GM19467 (cell line): Measurements from ENCODE around the gene CEP97.
"Not testable (repeated sequence)": the region's sequence is repeated elsewhere in the genome, so short reads cannot be mapped to it uniquely, and the experiment has no call there.

Experiments used
- ATAC-seq: cut with Tn5 transposase; IDR thresholded peaks from one replicate; pipeline ENCODE4 v1.9.1; 2021; ENCODE audit warnings: mild to moderate bottlenecking, moderate library complexity; ENCODE audit not compliant: unreplicated experiment

The CEP97 gene

DNA sequence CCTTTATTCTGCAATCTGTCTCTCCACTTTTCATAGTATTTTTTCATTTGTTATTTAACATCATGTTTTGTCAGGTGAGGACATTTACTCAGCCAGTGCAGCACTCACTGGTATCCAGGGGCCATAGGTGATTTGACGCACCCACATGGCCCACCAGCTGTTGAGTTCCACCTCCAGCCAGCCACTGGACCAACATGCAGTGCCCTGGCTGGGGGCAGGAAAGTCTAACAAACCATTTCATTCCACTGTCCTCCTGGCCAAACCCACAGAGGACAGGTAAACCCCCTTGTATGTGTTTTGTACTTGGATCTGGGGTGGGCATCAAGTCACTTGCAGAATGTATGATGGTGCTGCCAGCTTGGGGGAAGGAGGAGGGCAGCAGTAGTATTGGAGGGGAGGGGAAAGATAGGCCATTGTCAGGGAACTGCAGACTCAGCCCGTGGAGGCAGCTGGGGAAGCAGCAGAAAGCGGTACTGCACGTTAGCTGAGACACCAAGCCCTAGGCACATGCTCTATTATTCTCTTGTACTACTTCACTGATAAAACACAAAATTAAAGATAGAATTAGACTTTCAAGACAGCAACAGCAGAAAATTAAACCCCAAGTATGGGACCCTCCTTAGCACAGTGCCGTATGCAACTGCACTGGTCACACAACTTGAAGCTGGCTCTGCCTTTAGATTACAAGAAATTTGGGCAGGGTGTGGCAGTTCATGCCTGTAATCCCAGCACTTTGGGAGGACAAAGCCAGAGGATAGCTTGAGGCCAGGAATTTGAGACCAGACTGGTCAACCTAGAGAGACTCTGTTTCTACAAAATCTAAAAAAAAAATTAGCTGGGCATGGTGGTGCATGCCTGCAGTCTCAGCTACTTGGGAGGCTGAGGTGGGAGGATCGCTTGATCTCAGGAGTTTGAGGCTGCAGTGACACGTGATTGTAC is 22.4 kb upstream of the CEP97 start:
- no peak for ATAC-seq

DNA sequence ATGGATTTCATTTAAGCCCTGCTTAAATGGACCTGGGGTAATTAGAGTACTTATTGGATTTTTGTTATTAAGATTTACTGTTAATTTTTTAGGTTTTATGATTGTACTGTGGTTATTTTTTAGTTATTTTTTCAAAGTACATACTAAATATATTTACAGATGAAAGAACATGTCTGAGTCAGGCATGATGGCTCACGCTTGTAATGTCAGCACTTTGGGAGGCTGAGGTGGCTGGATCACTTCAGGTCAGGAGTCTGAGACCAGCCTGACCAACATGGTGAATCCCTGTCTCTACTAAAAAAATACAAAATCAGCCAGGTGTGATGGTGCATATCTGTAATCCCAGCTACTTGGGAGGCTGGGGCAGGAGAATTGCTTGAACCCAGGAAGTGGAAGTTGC is 21.7 kb upstream of the CEP97 start:
- ATAC-seq = no peak

DNA sequence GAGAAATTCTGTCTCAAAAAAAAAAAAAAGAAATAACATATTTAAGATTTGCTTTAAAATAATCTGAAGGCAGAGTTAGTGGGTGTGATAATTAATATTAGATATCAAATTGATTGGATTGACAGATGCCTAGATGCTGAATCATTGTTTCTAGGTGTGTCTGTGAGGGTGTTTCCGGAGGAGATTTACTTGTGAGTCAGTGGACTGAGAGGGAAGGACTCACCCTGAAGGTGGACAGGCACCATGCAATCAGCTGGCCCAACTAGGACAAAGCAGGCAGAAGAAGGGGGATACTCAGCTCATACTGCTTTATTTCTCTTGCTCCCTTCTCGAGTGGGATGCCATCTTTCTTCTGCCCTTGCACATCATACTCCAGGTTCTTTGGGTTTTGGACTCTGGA is 21.2 kb upstream of the CEP97 start:
- no peak for ATAC-seq

DNA sequence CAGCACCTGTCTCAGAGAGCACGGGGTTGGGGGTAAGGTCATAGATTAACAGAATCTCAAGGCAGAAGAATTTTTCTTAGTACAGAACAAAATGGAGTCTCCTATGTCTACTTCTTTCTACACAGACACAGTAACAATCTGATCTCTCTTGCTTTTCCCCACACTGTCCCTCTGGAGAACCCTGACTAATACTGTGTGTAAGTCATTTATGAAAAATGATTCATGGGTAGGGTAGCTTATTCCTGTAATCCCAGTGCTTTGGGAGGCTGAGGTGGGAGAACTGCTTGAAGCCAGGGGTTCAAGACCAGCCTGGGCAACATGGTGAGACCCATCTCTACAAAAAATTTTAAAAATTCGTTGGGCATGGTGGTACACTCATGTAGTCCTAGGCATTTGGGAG is 19.8 kb upstream of the CEP97 start:
- not testable (repeated sequence) for ATAC-seq

DNA sequence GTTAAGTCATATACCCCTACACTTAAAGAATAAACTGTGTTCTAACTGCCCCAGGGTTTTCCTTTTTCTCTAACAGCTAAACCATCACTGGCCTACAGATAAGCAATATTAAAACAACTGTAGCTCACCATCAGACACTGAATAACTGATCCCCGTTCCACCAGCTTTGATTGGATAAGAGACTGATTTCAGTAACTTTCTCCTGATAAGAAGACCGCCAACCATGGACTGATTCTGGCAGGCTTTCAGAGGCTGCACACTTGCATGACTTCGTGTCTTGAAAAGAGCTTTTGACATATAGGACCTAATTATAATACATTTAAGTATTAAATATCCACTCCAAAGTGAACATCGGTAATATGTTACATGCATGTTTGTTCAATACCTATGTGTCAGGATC is 15.3 kb upstream of the CEP97 start:
- ATAC-seq = no peak

DNA sequence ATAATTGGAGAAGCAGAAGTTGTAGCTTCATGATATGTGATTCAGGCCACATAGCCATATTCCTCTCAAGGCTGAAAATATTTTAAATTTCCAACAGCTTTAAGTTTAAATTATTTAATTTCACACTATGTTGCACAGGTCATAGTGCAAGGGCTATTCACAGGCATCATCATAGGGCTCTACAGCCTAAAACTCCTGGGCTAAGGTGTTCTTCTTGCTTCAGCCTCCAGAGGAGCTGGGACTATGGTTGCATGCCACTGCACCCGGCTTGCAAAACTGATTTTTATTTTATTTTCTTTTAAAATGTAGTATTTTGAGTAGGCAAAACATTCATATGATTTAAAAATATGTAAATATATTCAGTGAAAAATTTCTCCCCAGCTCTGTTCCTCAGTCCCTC is 6.0 kb upstream of the CEP97 start:
- ATAC-seq = no peak

DNA sequence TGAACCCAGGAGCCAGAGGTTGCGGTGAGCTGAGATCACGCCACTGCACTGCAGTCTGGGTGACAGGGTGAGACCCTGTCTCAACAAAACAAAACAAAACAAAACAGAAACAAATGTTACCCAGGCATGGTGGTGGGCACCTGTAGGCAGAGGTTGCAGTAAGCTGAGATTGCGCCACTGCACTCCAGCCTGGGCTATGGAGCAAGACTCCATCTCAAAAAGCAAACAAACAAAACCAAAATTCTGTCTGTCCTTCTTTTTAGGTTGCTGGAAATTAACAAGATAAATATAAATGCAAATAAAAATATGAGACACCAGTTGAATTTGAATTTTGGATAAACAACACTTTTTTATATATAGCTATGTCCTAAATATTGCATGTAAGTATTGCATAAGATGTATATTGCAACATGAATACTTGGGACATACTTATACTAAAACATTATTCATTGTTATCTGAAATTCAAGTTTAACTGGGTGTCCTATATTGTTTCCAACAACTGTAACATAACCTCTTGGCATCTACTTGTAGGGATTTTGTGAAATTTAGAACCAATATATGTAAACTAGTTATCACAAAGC is 4.7 kb upstream of the CEP97 start:
- ATAC-seq = no peak

DNA sequence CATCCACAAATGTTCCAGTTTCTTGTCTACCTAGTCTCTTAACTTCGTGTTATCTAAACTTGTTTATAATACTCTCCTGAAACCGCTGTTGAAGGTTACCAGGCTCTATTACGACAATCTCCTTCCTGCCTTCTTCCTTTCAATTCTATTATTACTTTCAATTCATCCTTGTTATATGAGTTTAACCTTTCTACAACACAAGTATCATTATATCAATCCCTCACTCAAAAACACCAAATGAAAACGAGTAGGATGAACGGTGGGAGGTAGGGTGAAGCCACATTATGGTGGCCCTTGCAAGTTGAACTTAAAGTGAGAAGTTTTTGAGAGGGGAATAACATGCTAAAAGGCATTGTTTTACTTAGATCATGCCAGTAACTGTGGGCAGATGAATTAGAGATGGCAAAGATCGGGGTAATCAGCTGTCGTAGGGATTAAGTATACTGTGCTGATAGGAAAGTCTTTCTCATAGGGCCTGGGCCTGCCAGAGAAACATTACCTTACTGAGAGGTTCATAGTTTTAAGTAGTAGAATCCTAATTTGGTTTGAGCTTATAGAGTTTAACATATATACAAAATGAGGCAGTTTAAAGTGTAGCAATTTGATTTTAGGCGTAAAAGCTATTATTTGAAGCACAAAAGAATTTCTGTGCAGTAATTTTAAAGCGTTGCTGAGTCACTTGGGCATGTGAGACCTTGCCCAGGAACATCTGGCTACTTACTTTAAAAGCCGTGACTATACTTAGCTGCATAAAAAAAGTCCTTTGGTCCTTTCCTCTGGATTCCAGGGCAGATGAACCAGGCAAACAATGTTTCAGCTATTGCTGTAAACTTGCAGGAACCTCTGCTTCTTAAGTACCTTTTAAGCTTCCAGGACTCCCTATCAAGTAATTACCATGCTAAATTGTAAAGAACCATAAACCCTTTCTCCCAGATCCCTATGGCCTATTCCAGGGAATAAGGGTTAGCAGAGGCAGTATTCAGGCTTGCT is 3.3 kb upstream of the CEP97 start:
- ATAC-seq = no peak

DNA sequence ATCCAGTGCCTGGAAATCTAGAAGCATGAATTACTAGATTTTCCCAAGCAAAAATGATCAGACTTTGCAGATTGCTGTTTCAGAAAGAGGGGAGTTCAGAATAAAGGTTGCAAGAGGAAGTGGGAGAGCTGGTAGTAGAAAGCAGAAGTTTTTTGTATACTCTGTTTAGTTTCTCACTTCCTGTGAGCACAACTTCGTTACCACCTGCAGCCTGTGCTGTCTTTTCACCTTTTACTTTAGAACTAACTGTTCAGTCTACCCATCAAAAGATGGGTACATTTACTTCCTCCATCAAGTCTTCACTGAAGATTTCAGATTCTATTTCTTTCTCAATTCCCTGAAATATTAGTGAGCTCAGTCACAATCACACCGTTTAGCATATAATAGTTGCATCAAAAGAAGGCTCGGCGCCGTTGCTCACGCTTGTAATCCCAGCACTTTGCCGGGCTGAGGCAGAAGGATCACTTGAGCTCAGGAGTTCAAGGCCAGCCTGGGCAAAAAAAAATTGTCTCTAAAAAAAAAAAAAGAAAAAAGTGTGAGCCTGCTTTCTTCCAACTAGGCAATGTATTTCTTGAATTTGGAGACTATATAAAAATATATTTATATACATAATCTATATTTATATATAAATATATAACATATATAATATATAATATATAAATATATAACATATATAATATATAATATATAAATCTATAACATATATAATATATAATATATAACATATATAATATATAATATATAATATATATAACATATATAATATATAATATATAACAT is 1.8 kb upstream of the CEP97 start:
- peak; percentile 54 for ATAC-seq

DNA sequence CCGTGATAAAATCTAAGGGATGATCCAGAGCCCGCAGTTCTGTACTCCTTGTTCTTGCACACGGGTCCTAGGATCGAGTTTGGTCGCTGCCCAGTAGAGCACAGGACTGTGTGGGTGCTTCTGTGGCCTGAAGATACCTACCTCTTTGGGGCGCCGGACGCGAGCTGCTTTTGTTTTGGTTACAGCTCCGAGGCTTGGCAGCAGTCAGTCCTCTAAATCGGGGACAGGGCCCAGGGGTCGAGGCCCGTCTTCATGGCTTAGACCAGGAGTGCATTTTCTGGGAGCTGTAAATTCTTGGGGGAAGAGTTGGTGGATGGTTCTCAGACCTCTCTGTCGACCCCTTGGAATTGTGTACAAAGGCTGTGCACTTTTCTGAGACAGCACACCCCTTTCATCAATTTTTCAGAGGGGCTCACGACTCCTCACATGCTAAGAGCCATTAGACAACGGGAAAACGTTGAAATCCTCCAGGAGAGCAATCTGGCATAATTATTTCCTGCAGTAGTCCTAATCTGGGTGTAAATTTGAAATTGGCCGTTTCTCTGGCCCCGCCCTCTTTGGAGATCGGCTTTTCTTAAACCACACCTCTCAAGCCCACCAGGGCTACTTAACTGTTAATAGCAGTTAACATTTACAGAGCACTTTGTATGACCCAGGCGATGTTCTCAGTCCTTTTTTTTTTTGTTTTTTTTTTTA is 928 bp downstream of the CEP97 start:
- ATAC-seq = peak; percentile 6

DNA sequence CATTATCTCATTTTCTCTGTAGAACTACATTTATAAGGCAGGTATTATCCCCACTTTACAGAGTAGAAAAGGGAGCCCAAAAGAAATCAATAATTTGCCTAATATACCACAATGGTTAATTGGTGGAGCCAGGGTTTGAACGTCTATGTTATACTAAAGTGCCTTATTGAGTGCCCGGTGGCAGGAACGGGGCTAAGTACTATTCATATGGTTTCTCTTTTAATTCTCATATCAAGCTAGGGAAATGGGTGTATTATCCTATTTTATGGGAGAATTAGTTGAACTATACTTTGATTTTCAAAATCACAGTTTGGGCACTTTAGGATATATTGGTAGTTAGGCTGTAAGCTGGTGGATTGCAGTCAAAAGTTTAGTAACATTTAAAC is 1.5 kb downstream of the CEP97 start:
- ATAC-seq = no peak

DNA sequence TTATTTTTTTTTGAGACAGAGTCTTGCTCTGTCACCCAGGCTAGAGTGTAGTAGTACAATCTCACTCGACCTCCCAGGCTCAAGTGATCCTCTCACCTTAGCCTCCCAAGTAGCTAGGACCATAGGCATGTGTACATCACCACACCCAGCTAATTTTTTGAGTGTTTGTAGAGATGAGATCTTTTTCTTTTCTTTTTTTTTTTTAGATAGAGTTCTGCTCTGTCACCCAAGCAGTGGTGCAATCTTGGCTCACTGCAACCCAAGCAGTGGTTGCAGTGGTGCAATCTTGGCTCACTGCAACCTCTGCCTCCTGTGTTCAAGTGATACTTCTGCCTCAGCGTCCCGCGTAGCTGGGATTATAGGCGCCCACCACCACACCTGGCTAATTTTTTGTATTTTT is 5.2 kb downstream of the CEP97 start:
- no peak for ATAC-seq

DNA sequence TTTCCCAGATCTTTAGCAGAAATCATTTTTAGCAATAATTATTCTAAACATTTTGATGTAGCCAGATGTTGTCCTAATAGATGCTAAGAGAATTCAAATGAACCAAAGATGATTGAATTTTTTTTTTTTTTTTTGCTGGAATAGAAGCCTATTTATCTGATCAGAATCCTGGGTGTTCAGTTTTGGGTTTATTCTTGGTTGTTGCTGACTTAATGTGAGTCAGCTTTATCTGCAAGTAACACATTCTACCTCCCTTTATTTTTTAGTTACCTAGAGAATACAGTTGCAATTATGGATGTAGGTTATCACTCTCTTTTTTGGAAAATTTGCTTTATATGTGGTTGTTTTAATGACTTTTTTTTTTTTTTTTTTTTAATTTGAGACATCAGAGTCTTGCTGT is 6.4 kb downstream of the CEP97 start:
- ATAC-seq = no peak

DNA sequence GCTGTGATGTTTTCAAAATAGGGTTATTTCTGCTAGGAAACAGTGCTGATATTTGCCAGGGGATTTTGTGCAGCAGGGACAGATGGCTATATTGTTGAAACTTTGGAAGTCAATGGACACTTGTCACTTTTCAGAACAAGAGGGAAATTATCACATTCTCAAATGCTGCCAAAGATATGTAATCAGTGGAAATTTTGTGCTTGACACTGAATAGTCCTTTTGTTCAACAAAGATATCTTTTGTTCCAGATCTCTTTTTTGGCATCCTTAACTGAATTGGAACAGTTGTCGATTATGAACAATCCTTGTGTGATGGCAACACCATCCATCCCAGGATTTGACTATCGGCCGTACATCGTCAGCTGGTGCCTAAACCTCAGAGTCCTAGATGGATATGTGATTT is 7.8 kb downstream of the CEP97 start:
- ATAC-seq = no peak

DNA sequence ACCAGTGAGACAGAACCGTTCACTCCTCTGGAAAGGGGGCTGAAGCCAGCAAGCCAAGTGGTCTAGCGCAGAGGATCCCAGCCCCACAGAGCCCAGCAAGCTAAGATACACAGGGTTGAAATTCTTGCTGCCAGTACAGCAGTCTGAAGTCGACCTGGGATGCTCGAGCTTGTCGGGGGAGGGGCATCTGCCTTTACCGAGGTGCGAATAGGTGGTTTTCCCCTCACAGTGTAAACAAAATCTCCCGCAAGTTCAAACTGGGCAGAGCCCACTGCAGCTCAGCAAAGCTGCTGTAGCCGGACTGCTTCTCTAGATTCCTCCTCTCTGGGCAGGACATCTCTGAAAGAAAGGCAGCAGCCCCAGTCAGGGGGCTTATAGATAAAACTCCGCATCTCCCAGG is 11.4 kb downstream of the CEP97 start:
- no peak for ATAC-seq

DNA sequence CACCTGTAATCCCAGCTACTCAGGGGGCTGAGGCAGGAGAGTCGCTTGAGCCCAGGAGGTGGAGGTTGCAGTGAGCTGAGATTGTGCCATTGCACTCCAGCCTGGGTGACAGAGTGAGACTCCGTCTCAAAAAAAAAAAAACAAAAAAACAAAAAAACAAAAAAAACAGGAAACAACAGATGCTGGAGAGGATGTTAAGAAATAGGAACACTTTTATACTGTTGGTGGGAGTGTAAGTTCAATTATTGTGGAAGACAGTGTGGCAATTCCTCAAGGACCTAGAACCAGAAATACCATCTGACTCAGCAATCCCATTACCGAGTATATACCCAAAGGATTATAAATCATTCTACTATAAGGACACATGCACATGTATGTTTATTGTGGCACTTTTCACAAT is 17.5 kb downstream of the CEP97 start:
- not testable (repeated sequence) for ATAC-seq

DNA sequence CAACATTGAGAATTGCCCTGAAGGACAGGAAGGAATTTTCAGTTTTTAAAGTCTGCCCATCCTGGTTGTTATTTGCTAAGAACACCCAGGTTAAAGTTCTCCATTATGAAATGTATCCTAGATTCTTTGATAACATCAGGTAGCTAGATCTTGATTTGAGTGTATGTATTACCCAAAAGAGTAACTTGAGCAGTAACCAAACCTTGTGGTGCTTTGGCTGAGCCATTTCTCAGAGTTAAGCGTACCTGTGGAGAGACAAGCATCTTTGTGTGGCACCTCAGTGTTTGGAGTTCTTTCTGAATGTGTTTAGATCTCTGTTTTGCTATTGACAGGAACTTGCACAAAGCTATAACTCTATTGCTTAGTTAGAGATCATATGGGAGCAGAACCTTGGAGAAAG is 20.4 kb downstream of the CEP97 start:
- ATAC-seq = no peak

DNA sequence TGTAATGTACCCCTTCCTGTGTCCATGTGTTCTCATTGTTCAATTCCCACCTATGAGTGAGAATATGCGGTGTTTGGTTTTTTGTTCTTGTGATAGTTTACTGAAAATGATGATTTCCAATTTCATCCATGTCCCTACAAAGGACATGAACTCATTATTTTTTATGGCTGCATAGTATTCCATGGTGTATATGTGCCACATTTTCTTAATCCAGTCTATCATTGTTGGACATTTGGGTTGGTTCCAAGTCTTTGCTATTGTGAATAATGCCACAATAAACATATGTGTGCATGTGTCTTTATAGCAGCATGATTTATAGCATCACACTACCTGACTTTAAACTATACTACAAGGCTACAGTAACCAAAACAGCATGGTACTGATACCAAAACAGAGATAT is 21.5 kb downstream of the CEP97 start:
- not testable (repeated sequence) for ATAC-seq

DNA sequence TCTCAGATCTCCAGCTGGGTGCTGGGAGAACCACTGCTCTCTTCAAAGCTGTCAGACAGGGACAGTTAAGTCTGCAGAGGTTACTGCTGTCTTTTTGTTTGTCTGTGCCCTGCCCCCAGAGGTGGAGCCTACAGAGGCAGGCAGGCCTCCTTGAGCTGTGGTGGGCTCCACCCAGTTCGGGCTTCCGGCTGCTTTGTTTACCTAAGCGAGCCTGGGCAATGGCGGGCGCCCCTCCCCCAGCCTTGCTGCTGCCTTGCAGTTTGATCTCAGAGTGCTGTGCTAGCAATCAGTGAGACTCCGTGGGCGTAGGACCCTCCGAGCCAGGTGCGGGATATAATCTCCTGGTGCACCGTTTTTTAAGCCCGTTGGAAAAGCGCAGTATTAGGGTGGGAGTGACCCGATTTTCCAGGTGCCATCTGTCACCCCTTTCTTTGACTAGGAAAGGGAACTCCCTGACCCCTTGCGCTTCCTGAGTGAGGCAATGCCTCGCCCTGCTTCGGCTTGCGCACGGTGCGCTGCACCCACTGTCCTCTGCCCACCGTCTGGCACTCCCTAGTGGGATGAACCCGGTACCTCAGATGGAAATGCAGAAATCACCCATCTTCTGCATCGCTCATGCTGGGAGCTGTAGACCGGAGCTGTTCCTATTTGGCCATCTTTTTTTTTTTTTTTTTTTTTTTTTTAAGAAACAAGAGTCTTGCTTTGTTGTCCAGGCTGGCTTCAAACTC is 29.1 kb downstream of the CEP97 start:
- ATAC-seq = not testable (repeated sequence)
